AG04450 (cell line): ENCODE data around the gene MAPKBP1. TPM values are rescaled to one million over a fixed set of nuclear protein-coding genes. Genes with fewer than 3 reads are reported as not detected.

ENCODE experiments used
- CTCF ChIA-PET: fragments of 300-600, 350-600 bp; formaldehyde crosslinking; extraction: SDS; loops from one replicate; lab custom pipeline; 2022; ENCODE audit warnings: antibody characterized with exemption, inconsistent platforms; lab: Charles Lee
- POLR2A ChIA-PET: fragments of 350-600 bp; formaldehyde crosslinking; extraction: SDS; loops from one replicate; lab custom pipeline; 2021; ENCODE audit warnings: antibody characterized with exemption, inconsistent platforms; lab: Yijun Ruan, JAX
- DNase-seq: peaks from one replicate; pipeline ENCODE4 v3.0.0-alpha.2; 2011; ENCODE audit warnings: low read depth, low spot score
- H3K27ac ChIP-seq: one replicate; pipeline ENCODE4 v1.5.1; 2012; ENCODE audit warnings: low read depth, low read length, control low read depth
- H3K27me3 ChIP-seq: one replicate; pipeline ENCODE4 v1.6.0; 2012; ENCODE audit warnings: low read length; ENCODE audit not compliant: control insufficient read depth, insufficient read depth
- H3K4me3 ChIP-seq: 2 replicates; pipeline ENCODE4 v1.5.1; 2011; ENCODE audit warnings: mild to moderate bottlenecking, low read depth, low read length, control low read depth
- H3K9me3 ChIP-seq: 2 replicates; pipeline ENCODE4 v1.5.1; 2012; ENCODE audit warnings: low read length; ENCODE audit not compliant: control insufficient read depth, insufficient read depth
- polyA plus RNA-seq: library from polyadenylated mRNA; depleted of rRNA; stranded (reverse); fragments of >200 nt; gene quantifications from 2 replicates; pipeline ENCODE4 v1.2.3, GENCODE V29; 2011
- TF ChIP-seq, protein P1 (sequence below): IDR thresholded peaks from 2 replicates; pipeline ENCODE4 v1.5.1; 2011; ENCODE audit warnings: low read depth, low read length, control low read depth, inconsistent platforms

Gene MAPKBP1
- polyA plus RNA-seq, 1 experiment = 6.1 TPM

DNA sequence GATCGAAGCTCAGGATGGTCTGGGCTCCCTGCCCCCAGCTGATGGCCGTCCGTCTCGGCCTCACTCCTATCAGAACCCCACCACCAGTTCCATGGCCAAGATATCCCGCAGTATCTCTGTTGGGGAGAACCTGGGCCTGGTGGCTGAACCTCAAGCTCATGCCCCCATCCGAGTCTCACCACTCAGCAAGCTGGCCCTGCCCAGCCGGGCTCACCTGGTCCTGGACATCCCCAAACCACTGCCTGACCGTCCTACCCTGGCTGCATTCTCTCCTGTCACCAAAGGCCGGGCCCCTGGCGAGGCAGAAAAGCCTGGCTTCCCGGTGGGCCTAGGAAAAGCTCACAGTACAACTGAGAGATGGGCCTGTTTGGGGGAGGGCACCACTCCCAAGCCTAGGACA, 49.2 kb downstream of the MAPKBP1 start:
- CTCF ChIA-PET = no interaction called here
- POLR2A ChIA-PET = no interaction called here
- TF ChIP-seq, protein P1, sequence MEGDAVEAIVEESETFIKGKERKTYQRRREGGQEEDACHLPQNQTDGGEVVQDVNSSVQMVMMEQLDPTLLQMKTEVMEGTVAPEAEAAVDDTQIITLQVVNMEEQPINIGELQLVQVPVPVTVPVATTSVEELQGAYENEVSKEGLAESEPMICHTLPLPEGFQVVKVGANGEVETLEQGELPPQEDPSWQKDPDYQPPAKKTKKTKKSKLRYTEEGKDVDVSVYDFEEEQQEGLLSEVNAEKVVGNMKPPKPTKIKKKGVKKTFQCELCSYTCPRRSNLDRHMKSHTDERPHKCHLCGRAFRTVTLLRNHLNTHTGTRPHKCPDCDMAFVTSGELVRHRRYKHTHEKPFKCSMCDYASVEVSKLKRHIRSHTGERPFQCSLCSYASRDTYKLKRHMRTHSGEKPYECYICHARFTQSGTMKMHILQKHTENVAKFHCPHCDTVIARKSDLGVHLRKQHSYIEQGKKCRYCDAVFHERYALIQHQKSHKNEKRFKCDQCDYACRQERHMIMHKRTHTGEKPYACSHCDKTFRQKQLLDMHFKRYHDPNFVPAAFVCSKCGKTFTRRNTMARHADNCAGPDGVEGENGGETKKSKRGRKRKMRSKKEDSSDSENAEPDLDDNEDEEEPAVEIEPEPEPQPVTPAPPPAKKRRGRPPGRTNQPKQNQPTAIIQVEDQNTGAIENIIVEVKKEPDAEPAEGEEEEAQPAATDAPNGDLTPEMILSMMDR = no peak

DNA sequence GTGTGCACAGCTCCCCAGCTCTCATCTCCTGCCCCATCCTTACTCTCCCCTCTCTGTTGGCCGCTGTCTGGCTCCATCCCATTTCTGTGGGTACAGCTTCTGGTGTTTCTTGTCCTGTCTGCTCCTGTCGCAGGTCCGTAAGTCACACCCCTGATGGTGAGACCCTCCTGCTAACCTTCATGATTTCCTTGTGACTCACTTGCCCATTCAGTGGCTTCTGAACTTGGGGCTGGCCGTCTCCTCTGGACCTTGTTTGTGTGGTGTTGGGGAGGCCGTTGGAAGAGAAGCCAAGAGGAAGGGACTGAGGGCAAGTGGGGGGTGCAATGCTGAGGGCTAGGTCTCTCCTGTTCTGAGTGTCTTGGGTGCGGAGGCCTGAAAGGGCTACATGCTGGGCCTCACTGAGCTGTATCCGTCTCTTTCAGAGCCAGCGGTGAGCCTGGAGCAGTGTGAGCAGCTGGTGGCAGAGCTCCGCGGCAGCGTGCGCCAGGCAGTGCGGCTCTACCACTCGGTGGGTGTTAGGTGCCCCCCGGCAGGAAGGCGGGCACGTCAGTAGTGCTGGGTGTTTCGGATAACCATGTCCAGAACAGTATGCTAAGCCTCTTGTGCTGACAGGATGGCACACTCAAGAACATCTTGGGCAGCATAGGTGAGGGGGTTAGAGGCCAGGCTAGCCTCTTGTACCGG, 49.9 kb downstream of the MAPKBP1 start:
- CTCF ChIA-PET = no interaction called here

More for the DNA sequence above, 49.2 kb downstream of the MAPKBP1 start:
- H3K9me3 ChIP-seq = no peaks in the 10 kb centered on the region; the same call in 1 of the 2 replicates
- DNase-seq = no peak
- H3K27me3 ChIP-seq = no peaks in the 10 kb centered on the region
- H3K4me3 ChIP-seq = no peak overlapping the region
- no peak overlapping the region for H3K27ac ChIP-seq

GRCh38 chr15:41825145-41825544, 50.9 kb downstream of the MAPKBP1 start:
- TF ChIP-seq, protein P1 = no peak
- H3K27me3 ChIP-seq = no peaks in the 10 kb centered on the region
- DNase-seq = no peak
- H3K4me3 ChIP-seq = no peak overlapping the region
- ChIA-PET CTCF (no interaction called here), POLR2A (no interaction called here)
- no peak overlapping the region for H3K27ac ChIP-seq
- no peaks in the 10 kb centered on the region; the same call in 1 of the 2 replicates for H3K9me3 ChIP-seq

More for the DNA sequence above, 49.9 kb downstream of the MAPKBP1 start:
- Histone ChIP-seq H3K9me3 (no peaks in the 10 kb centered on the region; the same call in 1 of the 2 replicates), H3K27ac (no peak overlapping the region), H3K4me3 (no peak overlapping the region), H3K27me3 (no peaks in the 10 kb centered on the region)
- TF ChIP-seq, protein P1 = no peak
- no peak for DNase-seq
- POLR2A ChIA-PET = no interaction called here

DNA sequence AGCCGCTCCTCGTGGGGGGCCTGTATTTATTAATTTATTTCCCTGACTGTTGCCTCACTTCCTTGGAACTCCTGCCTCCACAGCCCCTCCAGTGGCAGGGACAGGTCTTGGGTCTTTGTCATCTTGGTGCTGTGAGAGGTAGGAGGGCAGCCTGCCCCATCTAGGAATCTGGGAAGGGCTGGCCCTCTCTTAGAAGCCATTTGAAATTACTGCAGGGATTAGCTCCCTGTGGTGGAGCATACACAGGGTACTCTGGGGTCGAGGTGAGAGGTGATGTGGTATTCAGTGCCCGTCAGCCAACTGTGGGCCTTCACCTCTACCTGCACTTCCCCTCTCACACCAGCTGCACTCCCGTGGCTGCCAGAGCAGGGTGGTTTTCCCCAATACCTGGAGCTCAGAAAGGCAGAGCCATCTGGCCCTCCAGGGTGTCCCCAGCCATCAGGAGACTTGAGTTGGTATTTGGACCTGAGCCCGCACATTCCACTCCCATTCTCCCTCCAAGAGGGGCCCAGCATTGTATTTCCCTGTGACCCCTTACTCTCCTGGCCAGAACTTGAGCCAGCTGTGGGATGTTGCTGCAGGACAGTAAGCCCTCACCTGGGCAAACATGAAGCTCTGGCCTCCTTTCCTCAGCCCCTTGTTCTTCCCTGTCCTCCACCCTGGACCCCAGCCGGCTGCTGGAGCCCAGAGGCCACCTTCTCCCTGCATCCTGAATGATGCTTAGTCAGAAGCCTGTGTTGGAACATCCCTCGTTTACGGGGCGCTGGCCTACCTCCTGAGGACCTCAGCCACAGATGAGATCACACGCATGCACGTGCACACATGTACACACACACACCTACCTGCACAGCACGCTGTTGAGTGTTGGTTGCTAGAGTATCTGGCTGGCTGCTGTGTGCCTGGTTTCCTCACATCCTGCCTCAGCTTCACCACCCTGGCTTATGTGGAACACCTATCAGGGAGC, 51.6 kb downstream of the MAPKBP1 start:
- DNase-seq = no peak
- no peaks in the 10 kb centered on the region for H3K27me3 ChIP-seq
- TF ChIP-seq, protein P1 = no peak
- no peaks in the 10 kb centered on the region; the same call in 1 of the 2 replicates for H3K9me3 ChIP-seq
- no peak overlapping the region for H3K4me3 ChIP-seq
- no peak overlapping the region for H3K27ac ChIP-seq
- ChIA-PET CTCF (interaction anchor here (2.1 kb wide), 1 partner anchor 51 kb away, joined by 6 read pairs; the partner anchor contains the start of gene MAPKBP1), POLR2A (no interaction called here)
